GDM1 (cell line): Measurements from ENCODE around the gene ENKD1.

Experiments used
- DNase-seq: peaks from one replicate; lab custom pipeline; 2025; lab: John Stamatoyannopoulos, UW

Gene ENKD1

DNA sequence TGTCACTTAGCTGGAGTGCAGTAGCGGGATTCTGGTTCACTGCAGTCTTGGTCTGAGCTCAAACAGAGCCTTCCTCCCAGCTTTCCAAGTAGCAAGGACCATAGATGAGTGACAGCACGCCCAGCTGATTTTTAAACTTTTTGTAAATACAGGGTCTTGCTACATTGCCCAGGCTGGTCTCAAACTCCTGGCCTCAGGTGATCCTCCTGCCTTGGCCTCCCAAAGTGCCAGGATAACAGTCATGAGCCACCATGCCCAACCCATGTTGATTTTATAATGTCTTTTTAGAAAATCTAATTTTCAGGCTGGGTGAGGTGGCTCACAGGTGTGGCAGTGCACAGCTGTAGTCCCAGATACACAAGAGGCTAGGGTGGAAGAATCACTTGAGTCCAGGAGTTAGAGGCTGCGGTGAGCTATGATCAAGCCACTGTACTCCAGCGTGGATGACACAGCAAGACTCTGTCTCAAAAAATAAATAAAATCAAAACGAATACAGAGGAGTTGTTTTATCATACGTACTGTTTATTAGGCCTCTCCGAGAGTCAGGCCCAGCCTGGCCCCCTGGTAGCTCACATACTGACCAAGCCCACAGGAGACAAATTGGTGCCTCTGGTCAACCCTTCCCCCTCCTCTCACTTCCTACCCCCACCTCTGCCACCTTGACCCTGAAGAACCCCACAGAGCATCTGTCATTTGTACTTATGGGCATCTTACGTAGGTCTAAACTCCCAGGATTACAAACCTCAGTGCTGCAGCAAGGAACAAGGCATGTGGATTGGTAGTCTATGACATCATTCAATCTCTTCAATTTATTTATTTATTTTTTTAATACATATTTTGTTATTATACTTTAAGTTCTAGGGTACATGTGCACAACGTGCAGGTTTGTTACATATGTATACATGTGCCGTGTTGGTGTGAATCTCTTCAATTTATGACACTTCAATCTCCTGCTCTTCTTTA, 13.7 kb upstream of the ENKD1 start:
- no peak for DNase-seq

- DNase-seq: no peak
These were observed 11.9 kb upstream of the ENKD1 start for GRCh38 chr16:67678354-67679023.

GRCh38 chr16:67677712-67678111, 11.2 kb upstream of the ENKD1 start:
- DNase-seq: no peak

- no peak for DNase-seq
These were observed 10.4 kb upstream of the ENKD1 start for GRCh38 chr16:67676939-67677338.

- DNase-seq: no peak
These were observed 10.0 kb upstream of the ENKD1 start for GRCh38 chr16:67676516-67676915.

DNA sequence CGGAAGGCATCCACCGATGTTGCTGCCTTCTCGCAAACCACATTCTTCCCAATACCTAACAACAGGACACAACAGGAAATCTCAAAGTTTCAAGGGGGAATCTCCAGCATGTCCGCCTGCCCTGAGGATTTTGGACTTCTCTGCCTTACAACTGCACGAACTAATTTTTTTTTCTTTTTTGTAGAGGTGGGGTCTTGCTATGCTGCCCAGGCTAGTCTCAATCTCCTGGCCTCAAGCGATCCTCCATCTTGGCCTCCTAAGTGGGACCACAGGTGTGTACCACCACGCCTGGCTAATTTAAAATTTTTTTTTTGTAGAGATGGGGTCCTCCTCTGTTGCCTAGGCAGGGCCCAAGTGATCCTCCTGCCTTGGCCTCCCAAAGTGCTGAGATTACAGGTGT, 9.4 kb upstream of the ENKD1 start:
- no peak for DNase-seq

DNA sequence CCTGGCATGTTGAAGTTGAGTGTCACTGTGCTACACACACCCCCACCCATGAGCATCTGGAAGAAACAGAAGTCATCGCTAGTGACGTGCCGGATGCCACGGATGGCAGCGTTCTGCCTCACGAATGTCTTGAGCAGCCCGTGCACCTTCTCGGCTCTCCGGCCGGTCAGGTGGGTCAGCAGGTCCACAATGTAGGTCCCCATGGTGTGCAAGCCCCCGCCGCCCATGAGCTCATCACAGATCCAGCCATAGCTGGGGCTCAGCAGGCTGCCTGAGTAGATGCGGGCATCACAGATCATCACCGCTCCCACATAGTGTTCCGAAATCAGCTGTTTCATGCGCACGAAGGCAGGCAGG, 9.0 kb upstream of the ENKD1 start:
- DNase-seq: no peak

DNA sequence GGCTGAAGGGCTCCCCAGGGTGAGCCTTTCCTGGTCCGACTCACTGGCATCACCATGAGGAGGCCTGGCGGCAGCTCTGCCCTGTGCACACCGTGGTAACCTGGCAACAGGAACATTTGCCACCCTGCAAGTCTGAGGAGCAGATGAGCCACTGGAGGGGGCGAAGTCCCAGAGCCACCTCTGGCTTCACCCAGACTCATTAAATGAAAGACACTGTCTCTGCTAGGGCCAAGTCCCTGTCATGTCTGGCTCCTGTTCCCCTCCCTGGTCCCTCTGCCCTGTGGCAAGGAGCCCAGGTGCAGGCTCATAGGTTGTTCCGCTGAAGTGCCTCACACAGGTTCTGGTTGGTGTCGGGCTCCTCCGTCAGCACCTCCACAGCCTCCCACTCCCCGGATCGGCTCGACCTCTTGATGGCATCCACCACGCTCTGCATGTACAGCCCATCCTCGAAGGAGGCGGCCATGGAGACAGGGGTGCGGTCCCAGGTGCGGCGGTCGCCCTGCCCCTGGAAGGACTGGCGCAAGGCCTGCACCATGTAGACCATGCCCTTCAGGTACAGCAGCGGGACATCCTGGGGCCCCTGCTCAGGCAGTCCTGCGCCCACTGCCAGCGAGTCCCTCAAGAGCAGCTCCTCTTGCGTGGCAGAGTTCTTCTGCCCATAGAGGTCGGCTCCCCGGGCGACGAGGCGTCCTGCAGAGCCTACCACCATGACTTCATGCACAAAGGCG, 8.5 kb upstream of the ENKD1 start:
- DNase-seq: no peak

GRCh38 chr16:67673712-67674580, 7.4 kb upstream of the ENKD1 start:
- no peak for DNase-seq

GRCh38 chr16:67672739-67673662, 6.5 kb upstream of the ENKD1 start:
- peak; percentile 4 for DNase-seq

DNA sequence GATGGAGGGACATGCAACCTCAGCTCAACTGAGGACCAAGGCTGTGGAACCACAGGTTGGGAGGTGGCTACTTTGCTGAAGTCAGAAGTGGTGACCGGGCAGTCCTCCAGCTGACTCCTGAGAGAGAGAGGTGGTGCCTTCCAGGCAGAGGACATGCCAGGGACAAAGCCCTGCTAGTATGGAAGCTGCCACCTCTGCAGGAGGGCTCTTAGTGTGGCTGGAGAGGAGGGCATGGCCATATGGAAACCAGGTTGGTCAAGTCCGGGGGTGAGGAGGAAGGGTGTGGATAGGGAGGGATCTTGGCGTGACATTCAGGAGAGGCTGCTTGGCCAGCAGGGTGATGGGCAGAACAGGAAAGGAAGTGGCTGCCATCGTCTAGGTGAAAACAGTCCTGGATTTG, 5.8 kb upstream of the ENKD1 start:
- no peak for DNase-seq

- no peak for DNase-seq
These were observed 3.0 kb upstream of the ENKD1 start for GRCh38 chr16:67669499-67670101.

DNA sequence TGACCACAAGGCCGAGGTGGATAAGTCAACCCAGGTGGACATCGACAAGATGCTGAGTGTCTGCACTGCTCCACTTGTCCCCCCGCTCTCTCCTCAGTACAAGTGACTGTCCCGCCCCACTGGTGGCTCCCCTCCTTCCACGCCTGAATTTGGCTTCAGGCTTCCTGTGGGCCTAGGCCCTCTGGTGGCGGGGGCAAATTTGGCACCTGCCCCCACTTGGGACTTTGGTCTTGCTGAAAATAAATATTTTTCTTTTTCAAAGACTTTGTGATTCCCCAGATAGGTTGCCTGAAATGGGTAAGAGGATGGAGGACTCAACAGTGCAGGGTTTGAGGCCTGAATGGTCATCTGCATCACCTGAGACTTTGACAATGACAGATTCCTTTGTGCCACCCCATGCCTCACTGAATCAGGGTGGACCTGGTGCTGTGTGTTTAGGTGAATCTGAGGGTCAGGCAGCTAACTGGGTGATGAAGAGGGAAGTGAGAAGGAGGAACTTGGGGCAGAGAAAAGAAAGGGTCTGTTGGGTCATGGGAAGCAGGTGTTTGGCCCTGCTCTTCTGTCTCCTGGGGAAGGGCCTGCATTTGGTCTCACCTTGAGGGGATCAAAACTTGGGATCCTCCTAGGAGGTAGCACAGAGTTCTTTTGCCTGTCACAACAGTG, 2.1 kb upstream of the ENKD1 start:
- no peak for DNase-seq

GRCh38 chr16:67667817-67668494, 1.4 kb upstream of the ENKD1 start:
- DNase-seq: peak; percentile 27

GRCh38 chr16:67667453-67667816, 885 bp upstream of the ENKD1 start:
- no peak for DNase-seq

DNA sequence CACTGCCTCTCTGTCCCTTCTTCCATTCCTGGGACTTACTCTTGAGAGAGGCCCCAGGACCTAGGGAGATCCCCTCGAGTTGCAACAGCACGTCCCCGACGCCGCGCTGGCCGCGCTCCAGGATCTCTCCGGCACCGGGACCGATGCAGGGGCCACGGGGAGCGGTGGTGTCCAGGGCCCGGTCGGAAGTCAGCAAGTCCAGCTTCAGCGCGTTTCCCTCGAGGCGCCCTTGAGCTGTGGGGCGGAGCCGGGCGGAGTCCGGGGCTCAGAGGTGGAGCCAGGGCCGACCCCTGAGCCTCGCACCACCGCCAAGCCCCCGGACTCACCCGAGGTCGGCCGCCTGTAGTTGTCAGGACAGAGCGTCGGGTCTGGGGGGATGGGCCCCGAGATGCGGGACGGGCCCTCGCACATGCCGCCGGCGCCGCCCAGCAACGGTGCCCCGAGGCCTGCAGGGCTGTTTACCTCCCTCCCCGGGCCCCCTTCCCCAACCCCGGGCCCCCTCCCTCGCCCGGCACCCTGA, 458 bp downstream of the ENKD1 start:
- no peak for DNase-seq

- no peak for DNase-seq
These were observed 952 bp downstream of the ENKD1 start for GRCh38 chr16:67665598-67665997.

DNA sequence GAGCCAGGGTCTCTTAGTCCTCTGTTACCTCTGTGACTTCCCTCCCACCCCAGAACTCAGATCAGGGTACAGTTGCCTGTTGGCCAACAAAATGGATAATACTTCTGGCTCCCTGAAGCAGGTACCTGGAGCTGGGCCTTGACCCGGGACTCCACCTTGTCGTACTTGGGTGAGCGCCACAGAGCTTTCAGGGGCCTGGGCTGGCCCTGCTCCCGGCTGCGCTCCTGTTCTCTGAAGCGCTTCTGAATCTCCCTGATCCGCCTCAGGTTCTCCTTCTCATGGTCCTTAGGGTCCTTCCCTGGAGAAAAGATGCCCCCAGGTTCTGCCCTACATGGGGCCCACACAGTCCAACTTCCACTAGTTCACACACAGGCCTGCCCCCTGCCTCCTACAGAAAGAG, 1.7 kb downstream of the ENKD1 start:
- DNase-seq: no peak

- no peak for DNase-seq
These were observed 2.3 kb downstream of the ENKD1 start for GRCh38 chr16:67664258-67664657.
